ENCODE data around the gene SRPK3. TPM values are rescaled to one million over a fixed set of nuclear protein-coding genes. Genes with fewer than 3 reads are reported as not detected.

The SRPK3 gene
- polyA plus RNA-seq, 1 of the 3 experiments (the other 2 are of a cell fraction): 0.74 TPM

- no peaks in the 10 kb centered on the region for H3F3A ChIP-seq (replicated peaks; ENCODE audit: insufficient read depth)
- no peaks in the 10 kb centered on the region for H3K9me3 ChIP-seq
- H3K4me3 ChIP-seq (ENCODE audit: low read depth in 2 of 2, low read length in 1 of 2): no peak overlapping the region
- TF ChIP-seq TEAD4 (IDR thresholded peaks at IDR 0.05; ENCODE audit: borderline replicate concordance, insufficient read depth): no peak
- TF ChIP-seq SIN3A (IDR thresholded peaks at IDR 0.05; ENCODE audit: borderline replicate concordance, low read depth, low read length): no peak
- TF ChIP-seq, protein P1, sequence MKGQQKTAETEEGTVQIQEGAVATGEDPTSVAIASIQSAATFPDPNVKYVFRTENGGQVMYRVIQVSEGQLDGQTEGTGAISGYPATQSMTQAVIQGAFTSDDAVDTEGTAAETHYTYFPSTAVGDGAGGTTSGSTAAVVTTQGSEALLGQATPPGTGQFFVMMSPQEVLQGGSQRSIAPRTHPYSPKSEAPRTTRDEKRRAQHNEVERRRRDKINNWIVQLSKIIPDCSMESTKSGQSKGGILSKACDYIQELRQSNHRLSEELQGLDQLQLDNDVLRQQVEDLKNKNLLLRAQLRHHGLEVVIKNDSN (IDR thresholded peaks at IDR 0.05; ENCODE audit: borderline replicate concordance, low read depth): no peak
- TF ChIP-seq, protein P2, sequence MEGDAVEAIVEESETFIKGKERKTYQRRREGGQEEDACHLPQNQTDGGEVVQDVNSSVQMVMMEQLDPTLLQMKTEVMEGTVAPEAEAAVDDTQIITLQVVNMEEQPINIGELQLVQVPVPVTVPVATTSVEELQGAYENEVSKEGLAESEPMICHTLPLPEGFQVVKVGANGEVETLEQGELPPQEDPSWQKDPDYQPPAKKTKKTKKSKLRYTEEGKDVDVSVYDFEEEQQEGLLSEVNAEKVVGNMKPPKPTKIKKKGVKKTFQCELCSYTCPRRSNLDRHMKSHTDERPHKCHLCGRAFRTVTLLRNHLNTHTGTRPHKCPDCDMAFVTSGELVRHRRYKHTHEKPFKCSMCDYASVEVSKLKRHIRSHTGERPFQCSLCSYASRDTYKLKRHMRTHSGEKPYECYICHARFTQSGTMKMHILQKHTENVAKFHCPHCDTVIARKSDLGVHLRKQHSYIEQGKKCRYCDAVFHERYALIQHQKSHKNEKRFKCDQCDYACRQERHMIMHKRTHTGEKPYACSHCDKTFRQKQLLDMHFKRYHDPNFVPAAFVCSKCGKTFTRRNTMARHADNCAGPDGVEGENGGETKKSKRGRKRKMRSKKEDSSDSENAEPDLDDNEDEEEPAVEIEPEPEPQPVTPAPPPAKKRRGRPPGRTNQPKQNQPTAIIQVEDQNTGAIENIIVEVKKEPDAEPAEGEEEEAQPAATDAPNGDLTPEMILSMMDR (IDR thresholded peaks at IDR 0.05): no peak
- no peak for TF ChIP-seq ZBTB33 (IDR thresholded peaks at IDR 0.05; ENCODE audit: borderline replicate concordance, low read depth)
- TF ChIP-seq MEF2A (IDR thresholded peaks at IDR 0.05; ENCODE audit: borderline replicate concordance, low read depth): no peak
- no peak for TF ChIP-seq RFX5 (IDR thresholded peaks at IDR 0.05; ENCODE audit: low read length)
- TF ChIP-seq CHD2 (IDR thresholded peaks at IDR 0.05; ENCODE audit: low read length, partially characterized antibody): no peak
- no peak for TF ChIP-seq FOXJ3 (CRISPR knock-in tag; IDR thresholded peaks at IDR 0.05)
- no peak for TF ChIP-seq EP300 (IDR thresholded peaks at IDR 0.05; ENCODE audit: borderline replicate concordance in 1 of 2, low read depth in 1 of 2, low read length in 1 of 2)
- no peak for TF ChIP-seq ELF1 (IDR thresholded peaks at IDR 0.05)
- TF ChIP-seq, protein P3, sequence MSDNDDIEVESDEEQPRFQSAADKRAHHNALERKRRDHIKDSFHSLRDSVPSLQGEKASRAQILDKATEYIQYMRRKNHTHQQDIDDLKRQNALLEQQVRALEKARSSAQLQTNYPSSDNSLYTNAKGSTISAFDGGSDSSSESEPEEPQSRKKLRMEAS (IDR thresholded peaks at IDR 0.05; ENCODE audit: low read depth): no peak
- no peaks in the 10 kb centered on the region for H3K36me3 ChIP-seq (replicated peaks in 1 of 2; ENCODE audit: control insufficient read depth in 1 of 2, insufficient read depth in 2 of 2, low read length in 1 of 2)
- H3K4me2 ChIP-seq: no peak overlapping the region
- no peak overlapping the region for H3K27ac ChIP-seq (ENCODE audit: low read depth in 2 of 2, low read length in 1 of 2)
- peaks cover 9% of the 10 kb centered on the region; the same call in 1 of the 2 replicates for H4K20me1 ChIP-seq (ENCODE audit: insufficient read depth)
- H3K9ac ChIP-seq: no peak overlapping the region
- H2AFZ ChIP-seq (ENCODE audit: low read depth): no peak overlapping the region
- H3K4me1 ChIP-seq (ENCODE audit: control insufficient read depth in 1 of 2, insufficient read depth in 2 of 2, low read depth in 1 of 2, low read length in 1 of 2): peaks cover 2 to 27% of the 10 kb centered on the region in 2 experiments; a peak in 1 of 4 replicates
- no peaks in the 10 kb centered on the region for H3K27me3 ChIP-seq (ENCODE audit: insufficient read depth)
- WGBS (ENCODE audit: low lambda C conversion rate): 72% methylated on average over 12 of the region's 18 CpGs
- ChIA-PET POLR2A (interaction anchor here (0.6 to 1.2 kb wide), 2 partner anchors 37 to 237 kb away, joined by 3 to 4 read pairs; no protein-coding TSS in a partner anchor), CTCF (interaction anchor here (0.6 to 10.2 kb wide), 37 partner anchors 8 to 249 kb away, joined by 3 to 134 read pairs (median 4); partner anchors contain the start of genes HCFC1, NAA10 and RENBP)
- H3K9me2 ChIP-seq: no peaks in the 10 kb centered on the region
- H3K79me2 ChIP-seq (ENCODE audit: insufficient read depth): peaks cover 6% of the 10 kb centered on the region; the same call in 1 of the 2 replicates
- DNase-seq: no peak
These were observed 17.4 kb upstream of the SRPK3 start for GRCh38 chrX:153763298-153763932.
